ENCODE results near the gene RIOX2. TPM values are rescaled to one million over a fixed set of nuclear protein-coding genes. Genes with fewer than 3 reads are reported as not detected.
"Not testable (repeated sequence)": the region's sequence is repeated elsewhere in the genome, so short reads cannot be mapped to it uniquely, and the experiment has no call there.

RIOX2 gene
- polyA plus RNA-seq, 1 donor, result 38.4 TPM

- DNase-seq, result no peak
Observed at GRCh38 chr3:97910931-97911351, 61.3 kb downstream of the RIOX2 start.

GRCh38 chr3:97910236-97910831, 61.9 kb downstream of the RIOX2 start:
- DNase-seq, result not testable (repeated sequence)

DNA sequence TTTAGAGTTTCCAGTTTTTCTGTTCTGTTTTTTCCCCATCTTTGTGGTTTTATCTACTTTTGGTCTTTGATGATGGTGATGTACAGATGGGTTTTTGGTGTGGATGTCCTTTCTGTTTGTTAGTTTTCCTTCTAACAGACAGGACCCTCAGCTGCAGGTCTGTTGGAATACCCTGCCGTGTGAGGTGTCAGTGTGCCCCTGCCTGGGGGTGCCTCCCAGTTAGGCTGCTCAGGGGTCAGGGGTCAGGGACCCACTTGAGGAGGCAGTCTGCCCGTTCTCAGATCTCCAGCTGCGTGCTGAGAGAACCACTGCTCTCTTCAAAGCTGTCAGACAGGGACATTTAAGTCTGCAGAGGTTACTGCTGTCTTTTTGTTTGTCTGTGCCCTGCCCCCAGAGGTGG, 62.4 kb downstream of the RIOX2 start:
- DNase-seq, result not testable (repeated sequence)

GRCh38 chr3:97901313-97902248, 70.7 kb downstream of the RIOX2 start:
- peak; percentile 19 for DNase-seq

DNA sequence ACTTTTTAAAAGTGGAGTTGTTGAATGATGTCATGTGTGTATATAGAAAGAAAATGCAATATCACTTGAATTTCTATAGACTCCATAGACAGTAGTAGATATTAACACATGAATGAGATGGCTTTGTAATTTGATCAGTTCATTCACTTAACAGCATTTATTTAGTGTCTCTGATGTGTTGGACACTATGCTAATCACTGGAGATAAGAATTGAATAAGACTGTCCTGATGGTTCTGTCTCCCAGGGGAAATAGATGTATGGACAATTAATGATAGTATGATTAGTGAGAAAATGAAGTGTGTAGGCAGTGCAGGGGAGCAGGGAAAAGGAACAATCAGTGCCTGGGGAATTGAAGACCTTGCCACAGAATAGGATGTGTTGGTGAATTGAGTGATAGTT, 72.9 kb downstream of the RIOX2 start:
- no peak for DNase-seq

GRCh38 chr3:97896547-97896946, 75.7 kb downstream of the RIOX2 start:
- DNase-seq, result no peak

GRCh38 chr3:97896129-97896528, 76.1 kb downstream of the RIOX2 start:
- no peak for DNase-seq

GRCh38 chr3:97895216-97895615, 77.0 kb downstream of the RIOX2 start:
- no peak for DNase-seq

DNA sequence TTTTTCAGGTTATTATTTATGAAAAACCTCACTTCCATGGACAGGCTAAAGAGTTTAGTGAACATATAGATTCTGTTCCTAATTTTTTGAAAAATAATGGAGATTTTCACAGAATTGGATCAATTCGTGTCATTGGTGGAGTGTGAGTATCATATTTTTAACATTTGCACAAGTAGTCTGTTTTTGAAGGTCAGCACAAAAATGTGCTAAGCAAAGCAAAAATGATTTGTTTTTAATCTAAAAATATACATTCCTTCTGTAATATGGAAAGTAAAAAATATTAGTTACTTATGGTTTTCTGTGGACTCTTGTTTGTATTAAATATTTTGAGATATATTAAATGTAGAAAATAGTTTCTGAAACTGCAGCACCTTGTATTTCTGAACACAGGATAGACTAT, 79.4 kb downstream of the RIOX2 start:
- no peak for DNase-seq

Other genes with a start within 250 kb of the RIOX2 start
- 5.3 TPM for gene ARL6, start 207.7 kb downstream of the RIOX2 start, polyA plus RNA-seq (ENCODE audit: insufficient read length)
- 24.5 TPM for gene CRYBG3, start 150.4 kb downstream of the RIOX2 start, polyA plus RNA-seq (ENCODE audit: insufficient read length)
- not detected for gene GABRR3, start 62.9 kb upstream of the RIOX2 start, polyA plus RNA-seq (ENCODE audit: insufficient read length)
- gene OR5AC2, start 114.7 kb upstream of the RIOX2 start, polyA plus RNA-seq (ENCODE audit: insufficient read length), result not detected
- not detected for gene OR5H1, start 158.3 kb upstream of the RIOX2 start, polyA plus RNA-seq (ENCODE audit: insufficient read length)
- not detected for gene OR5H14, start 175.0 kb upstream of the RIOX2 start, polyA plus RNA-seq (ENCODE audit: insufficient read length)
- gene OR5H15, start 194.3 kb upstream of the RIOX2 start, polyA plus RNA-seq (ENCODE audit: insufficient read length), result not detected

Data from hindlimb muscle (tissue), 1 donor.